Heart right ventricle (tissue), 16 donors: Measurements from ENCODE around the gene DNASE1L2. TPM values are rescaled to one million over a fixed set of nuclear protein-coding genes. Genes with fewer than 3 reads are reported as not detected.
A peak's percentile ranks its signal among the peaks of the same experiment; 100 is the strongest.

Experiments used
- ATAC-seq, 8 donors: fragments of 200-7000 bp; cut with Tn5 transposase; one replicate each; pipeline ENCODE4 v1.9.1; 2020; ENCODE audit warnings: mild to moderate bottlenecking in 8 of 8, moderate library complexity in 8 of 8, moderate number of reproducible peaks in 1 of 8
- DNase-seq, 2 donors: peaks; one replicate each; pipeline ENCODE4 v3.0.0-alpha.2; 2020
- H3K27ac ChIP-seq, 10 donors: fragments of 200-600 bp; sonication (generic) in 2 of 10; one replicate each; pipeline versions ENCODE4 v1.5.0 to v1.8.0; 2020 to 2022; ENCODE audit warnings: mild to moderate bottlenecking in 3 of 10
- H3K27me3 ChIP-seq, 7 donors: fragments of 200-600 bp; one replicate each; pipeline ENCODE4 v1.8.0; 2021 to 2022; ENCODE audit warnings: mild to moderate bottlenecking in 2 of 7
- H3K36me3 ChIP-seq, 9 donors: fragments of 200-600 bp; sonication (generic) in 1 of 9; one replicate each; pipeline versions ENCODE4 v1.5.0 to v1.8.0; 2020 to 2022; ENCODE audit warnings: mild to moderate bottlenecking in 2 of 9
- H3K4me1 ChIP-seq, 9 donors: fragments of 200-600 bp; sonication (generic) in 1 of 9; one replicate each; pipeline versions ENCODE4 v1.5.0 to v1.8.0; 2020 to 2022; ENCODE audit warnings: mild to moderate bottlenecking in 4 of 9
- H3K4me3 ChIP-seq, 10 donors: fragments of 200-600 bp; sonication (generic) in 2 of 10; one replicate each; pipeline versions ENCODE4 v1.5.0 to v1.8.0; 2020 to 2022; ENCODE audit warnings: mild to moderate bottlenecking in 7 of 10, moderate library complexity in 2 of 10
- H3K9me3 ChIP-seq, 11 donors: fragments of 200-600 bp in 10 of 11; sonication (generic) in 2 of 11; one replicate each; pipeline versions ENCODE4 v1.5.0 to v1.8.0; 2013 to 2022; ENCODE audit warnings: mild to moderate bottlenecking in 2 of 11, control low read depth in 1 of 11, moderate library complexity in 1 of 11
- whole genome bisulfite sequencing, 2 donors: extraction: QIAGEN DNeasy Blood & Tissue Kit; methylation state at CpG; one replicate each; pipeline ENCODE4 v1.1.7; 2013; ENCODE audit warnings: inconsistent platforms in 1 of 2; 5-methylcytosine and 5-hydroxymethylcytosine counted together
- intact Hi-C, 10 donors: fragments of 100-400 bp; cut with DNase I; formaldehyde crosslinking; loops; one replicate each; pipeline versions ENCODE4 v1.11.1 to v1.14.2; 2022
- long read RNA-seq, 3 donors: library from polyadenylated mRNA; unstranded; transcript quantifications; one replicate each; pipeline ENCODE4 v2.0.0, GENCODE V29; 2020 to 2021
- polyA plus RNA-seq, 2 donors: library from polyadenylated mRNA; stranded (reverse); fragments of 200-250 nt; gene quantifications; one replicate each; pipeline ENCODE4 v1.2.3, GENCODE V29; 2013
- total RNA-seq, 10 donors: library from RNA; stranded (reverse); fragmentation: NEBNext Ultra II Directional in 3 of 10; extraction: Animal tissue kit (Norgen Biotek cat#: 25700) in 3 of 10; gene quantifications; one replicate each; pipeline versions ENCODE4 v1.2.1 to v1.2.4, GENCODE V29; 2021 to 2023
- TF ChIP-seq, protein P1 (sequence below), 9 donors: fragments of 200-600 bp; sonication (generic) in 2 of 9; IDR thresholded peaks; one replicate each; pipeline versions ENCODE4 v1.5.0 to v1.8.0; 2021 to 2022; ENCODE audit warnings: antibody characterized with exemption in 9 of 9, mild to moderate bottlenecking in 5 of 9, moderate library complexity in 1 of 9
- donor health status: Arrhythmogenic right ventricular cardiomyopathy.
- donor health status: ischemic (EF 13 %, LVEDD 7.1; RV severe dilation, severe dysfunction).
- donor health status: healthy with polysubstance abuse.
- donor health status: DM: no; HTN: yes; CAD: no.
- donor health status: DM: no; HTN: no; CAD: no.
- donor health status: ischemic (EF 25% LVEDD 6.9; RV normal size, moderate dysfunction).
- donor health status: ischemic (EF 25% LVEDD 5.7; RV mildly dilated, moderate dysfunction).
- donor health status: healthy.
- donor health status: DM: yes; HTN: yes; CAD: no.
- donor health status: Ischemic cardiomyopathy.
- donor health status: ischemic (EF 35%, LVEDD 5.7; RV mildly dilated, moderate dysfunction).
- donor health status: nonischemic (EF 11% LVEDD 7.7; RV severe dilation, severe dysfunction).
- donor health status: DM: yes; HTN: yes; CAD: no.
- donor health status: PGD.
- donor health status: ischemic (EF 29% LVEDD 5.4; RV normal size, mild dysfunction).
- donor health status: nonischemic (EF 23%, LVEDD 6.1; RV moderate dilation, normal function).

DNASE1L2 gene, protein sequence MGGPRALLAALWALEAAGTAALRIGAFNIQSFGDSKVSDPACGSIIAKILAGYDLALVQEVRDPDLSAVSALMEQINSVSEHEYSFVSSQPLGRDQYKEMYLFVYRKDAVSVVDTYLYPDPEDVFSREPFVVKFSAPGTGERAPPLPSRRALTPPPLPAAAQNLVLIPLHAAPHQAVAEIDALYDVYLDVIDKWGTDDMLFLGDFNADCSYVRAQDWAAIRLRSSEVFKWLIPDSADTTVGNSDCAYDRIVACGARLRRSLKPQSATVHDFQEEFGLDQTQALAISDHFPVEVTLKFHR
- total RNA-seq (under 1 TPM in 9 of 10 donors, not detected in 1; 0.15 to 0.44 (median 0.30) TPM), polyA plus RNA-seq (1 to 10 TPM in 1 of 2 donors, under 1 TPM in 1; 0.49 to 1.2 TPM)
- long read RNA-seq, donor 1 = 0 reads
- long read RNA-seq, donor 2 = 0 reads
- long read RNA-seq, donor 3, partial matches to known transcripts = 0 of 2 reads
- long read RNA-seq, donor 3, other reads (novel, unspliced or antisense) = 2 of 2 reads

DNA sequence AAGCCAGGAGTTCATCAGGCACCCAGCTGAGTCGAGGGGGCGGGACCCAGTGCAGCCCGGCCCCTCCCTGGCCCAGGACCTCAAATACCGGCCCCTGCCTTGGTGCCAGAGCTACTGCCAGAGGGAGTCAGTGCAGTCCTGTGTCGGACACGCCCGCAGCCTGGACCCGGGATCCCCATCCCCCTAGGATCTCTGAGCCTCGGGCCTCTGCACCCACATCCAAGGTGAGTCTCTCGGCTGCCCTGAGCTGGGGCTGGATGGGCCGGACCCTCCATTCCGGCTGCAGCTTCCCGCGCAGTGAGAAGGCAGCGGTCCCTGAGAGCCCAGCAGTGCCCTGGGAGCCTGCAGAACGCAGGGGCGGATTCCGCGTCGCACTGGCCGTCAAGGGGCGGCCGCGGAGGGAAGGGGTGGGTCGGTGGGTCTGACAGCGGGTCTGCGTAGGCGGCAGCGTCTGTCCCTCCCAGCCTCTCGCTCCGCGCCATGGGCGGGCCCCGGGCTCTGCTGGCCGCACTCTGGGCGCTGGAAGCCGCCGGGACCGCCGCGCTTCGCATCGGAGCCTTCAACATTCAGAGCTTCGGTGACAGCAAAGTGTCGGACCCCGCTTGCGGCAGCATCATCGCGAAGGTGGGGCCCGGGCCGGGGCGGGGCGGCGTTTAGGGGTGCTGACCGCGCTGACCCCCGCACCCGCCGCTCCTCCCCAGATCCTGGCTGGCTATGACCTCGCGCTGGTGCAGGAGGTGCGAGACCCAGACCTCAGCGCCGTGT lies at the start of gene DNASE1L2:
DNASE1L2 (plus strand) TSS at position 108 of the 765 bp plus-strand sequence; CDS start at position 481, 373 bp downstream.
- H3K27ac ChIP-seq = no peak within 1 kb of the TSS
- 3% methylated on average over 40 to 64 of the region's 64 CpGs for WGBS, 2 donors
- no peak for DNase-seq
- H3K36me3 ChIP-seq = peaks cover 8 to 68% (median 39%) of the 10 kb centered on the region in 9 donors
- H3K9me3 ChIP-seq = no peaks in the 10 kb centered on the region
- TF ChIP-seq, protein P1, sequence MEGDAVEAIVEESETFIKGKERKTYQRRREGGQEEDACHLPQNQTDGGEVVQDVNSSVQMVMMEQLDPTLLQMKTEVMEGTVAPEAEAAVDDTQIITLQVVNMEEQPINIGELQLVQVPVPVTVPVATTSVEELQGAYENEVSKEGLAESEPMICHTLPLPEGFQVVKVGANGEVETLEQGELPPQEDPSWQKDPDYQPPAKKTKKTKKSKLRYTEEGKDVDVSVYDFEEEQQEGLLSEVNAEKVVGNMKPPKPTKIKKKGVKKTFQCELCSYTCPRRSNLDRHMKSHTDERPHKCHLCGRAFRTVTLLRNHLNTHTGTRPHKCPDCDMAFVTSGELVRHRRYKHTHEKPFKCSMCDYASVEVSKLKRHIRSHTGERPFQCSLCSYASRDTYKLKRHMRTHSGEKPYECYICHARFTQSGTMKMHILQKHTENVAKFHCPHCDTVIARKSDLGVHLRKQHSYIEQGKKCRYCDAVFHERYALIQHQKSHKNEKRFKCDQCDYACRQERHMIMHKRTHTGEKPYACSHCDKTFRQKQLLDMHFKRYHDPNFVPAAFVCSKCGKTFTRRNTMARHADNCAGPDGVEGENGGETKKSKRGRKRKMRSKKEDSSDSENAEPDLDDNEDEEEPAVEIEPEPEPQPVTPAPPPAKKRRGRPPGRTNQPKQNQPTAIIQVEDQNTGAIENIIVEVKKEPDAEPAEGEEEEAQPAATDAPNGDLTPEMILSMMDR (IDR thresholded peaks at IDR 0.05) = no peak
- H3K4me3 ChIP-seq = peak within 1 kb of the TSS in 9 of 10 donors; percentile 7 to 49 (median 34)
- peaks cover 0 to 30% (median 8%) of the 10 kb centered on the region in 7 donors for H3K27me3 ChIP-seq
- intact Hi-C loops = no loop called here
- H3K4me1 ChIP-seq = peaks cover 13 to 29% (median 23%) of the 10 kb centered on the region in 9 donors
- ATAC-seq = peak; percentile 15 to 51 (median 33)

DNA sequence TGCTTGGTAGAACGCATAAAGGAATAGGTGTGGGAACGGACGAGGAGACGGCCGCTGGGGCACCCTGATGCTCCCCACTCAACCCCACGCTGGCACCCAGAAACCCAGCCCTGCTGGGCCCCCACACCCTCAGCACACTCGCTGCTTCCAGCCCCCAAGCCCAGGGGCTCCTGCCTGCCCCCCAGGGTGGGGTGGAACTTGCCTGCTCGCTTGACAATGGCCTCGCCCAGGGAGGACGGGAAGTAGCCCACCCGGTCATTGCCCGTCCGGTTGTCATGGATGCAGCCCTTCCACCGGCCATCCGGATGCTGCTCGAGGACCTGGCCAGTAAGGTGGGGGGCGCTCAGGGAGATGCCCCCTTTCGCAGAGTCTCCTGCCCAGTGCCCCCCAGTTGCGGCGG lies 49.7 kb upstream of the DNASE1L2 start:
- TF ChIP-seq, protein P1 (IDR thresholded peaks at IDR 0.05) = no peak
- DNase-seq = no peak
- Histone ChIP-seq H3K4me1 (no peaks in the 10 kb centered on the region), H3K4me3 (no peak overlapping the region), H3K36me3 (no peaks in the 10 kb centered on the region), H3K9me3 (no peaks in the 10 kb centered on the region), H3K27ac (no peak overlapping the region), H3K27me3 (no peaks in the 10 kb centered on the region)
- ATAC-seq = no peak
- WGBS, 2 donors = 79 to 89% methylated on average over 20 of the region's 20 CpGs
- intact Hi-C loops = no loop called here

DNA sequence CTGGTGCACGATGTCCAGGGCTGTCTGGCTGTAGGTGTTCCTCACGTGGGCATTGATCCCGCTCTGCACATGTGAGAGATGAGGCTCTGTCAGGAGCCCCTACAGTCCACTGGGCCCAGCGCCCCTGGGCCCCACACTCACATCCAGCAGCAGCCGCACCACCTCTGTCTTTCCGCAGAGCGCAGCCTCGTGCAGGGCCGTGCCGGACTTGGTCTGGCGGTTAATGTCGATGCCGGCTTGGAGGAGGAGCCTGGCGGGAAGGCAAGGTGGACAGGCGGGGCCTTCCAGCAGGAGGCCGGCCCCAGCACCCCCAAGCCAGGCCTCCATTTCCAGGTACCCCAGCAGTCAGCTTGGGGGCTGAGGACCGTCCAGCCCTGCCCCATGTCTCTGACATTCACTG lies 49.0 kb upstream of the DNASE1L2 start:
- 79 to 81% methylated on average over 17 of the region's 17 CpGs for WGBS, 2 donors
- TF ChIP-seq, protein P1 (IDR thresholded peaks at IDR 0.05) = no peak
- H3K4me1 ChIP-seq = no peaks in the 10 kb centered on the region
- H3K4me3 ChIP-seq = no peak overlapping the region
- intact Hi-C loops = no loop called here
- H3K9me3 ChIP-seq = no peaks in the 10 kb centered on the region
- H3K27me3 ChIP-seq = no peaks in the 10 kb centered on the region
- no peak for DNase-seq
- no peak for ATAC-seq
- H3K27ac ChIP-seq = no peak overlapping the region
- no peaks in the 10 kb centered on the region for H3K36me3 ChIP-seq

DNA sequence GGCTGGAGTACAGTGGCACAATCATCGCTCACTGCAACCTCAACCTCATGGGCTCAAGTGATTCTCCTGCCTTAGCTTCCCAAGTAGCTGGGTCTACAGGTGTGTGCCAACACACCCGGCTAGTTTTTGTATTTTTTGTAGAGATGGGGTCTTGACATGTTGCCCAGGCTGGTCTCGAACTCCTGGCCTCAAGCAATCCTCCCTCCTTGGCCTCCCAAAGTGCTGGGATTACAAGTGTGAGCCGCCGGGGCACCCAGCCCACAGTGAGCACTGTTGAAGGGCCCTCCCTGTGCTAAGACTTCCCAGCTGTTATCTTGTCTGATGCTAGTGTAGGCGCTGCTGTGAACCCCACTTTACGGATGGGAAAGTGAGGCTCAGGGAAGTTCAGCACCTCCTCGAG lies 47.8 kb upstream of the DNASE1L2 start:
- no peaks in the 10 kb centered on the region for H3K9me3 ChIP-seq
- TF ChIP-seq, protein P1 (IDR thresholded peaks at IDR 0.05) = no peak
- H3K4me3 ChIP-seq = no peak overlapping the region
- 94 to 97% methylated on average over 8 of the region's 8 CpGs for WGBS, 2 donors
- H3K27ac ChIP-seq = no peak overlapping the region
- ATAC-seq (no peak), DNase-seq (no peak)
- no peaks in the 10 kb centered on the region for H3K4me1 ChIP-seq
- intact Hi-C loops = no loop called here
- H3K36me3 ChIP-seq = no peaks in the 10 kb centered on the region
- H3K27me3 ChIP-seq = peaks cover 0 to 2% (median 0%) of the 10 kb centered on the region in 7 donors
